Tracheal epithelial cell (primary cell): ENCODE measurements around the gene ZNF485. TPM values are rescaled to one million over a fixed set of nuclear protein-coding genes. Genes with fewer than 3 reads are reported as not detected.

ENCODE experiments used
- total RNA-seq: library from RNA; depleted of rRNA; stranded (reverse); fragments of >200 nt; gene quantifications from 2 replicates; pipeline ENCODE4 v1.2.1, GENCODE V29; 2014

Gene ZNF485
- 5.8 and 6.8 TPM in 2 replicates for total RNA-seq

GRCh38 chr10:43606323-43607198, at the start of gene ZNF485:
Gene ZNF485, plus strand, starts transcription at chr10:43606438. Its CDS starts 613 bp downstream, at chr10:43607051.

DNA sequence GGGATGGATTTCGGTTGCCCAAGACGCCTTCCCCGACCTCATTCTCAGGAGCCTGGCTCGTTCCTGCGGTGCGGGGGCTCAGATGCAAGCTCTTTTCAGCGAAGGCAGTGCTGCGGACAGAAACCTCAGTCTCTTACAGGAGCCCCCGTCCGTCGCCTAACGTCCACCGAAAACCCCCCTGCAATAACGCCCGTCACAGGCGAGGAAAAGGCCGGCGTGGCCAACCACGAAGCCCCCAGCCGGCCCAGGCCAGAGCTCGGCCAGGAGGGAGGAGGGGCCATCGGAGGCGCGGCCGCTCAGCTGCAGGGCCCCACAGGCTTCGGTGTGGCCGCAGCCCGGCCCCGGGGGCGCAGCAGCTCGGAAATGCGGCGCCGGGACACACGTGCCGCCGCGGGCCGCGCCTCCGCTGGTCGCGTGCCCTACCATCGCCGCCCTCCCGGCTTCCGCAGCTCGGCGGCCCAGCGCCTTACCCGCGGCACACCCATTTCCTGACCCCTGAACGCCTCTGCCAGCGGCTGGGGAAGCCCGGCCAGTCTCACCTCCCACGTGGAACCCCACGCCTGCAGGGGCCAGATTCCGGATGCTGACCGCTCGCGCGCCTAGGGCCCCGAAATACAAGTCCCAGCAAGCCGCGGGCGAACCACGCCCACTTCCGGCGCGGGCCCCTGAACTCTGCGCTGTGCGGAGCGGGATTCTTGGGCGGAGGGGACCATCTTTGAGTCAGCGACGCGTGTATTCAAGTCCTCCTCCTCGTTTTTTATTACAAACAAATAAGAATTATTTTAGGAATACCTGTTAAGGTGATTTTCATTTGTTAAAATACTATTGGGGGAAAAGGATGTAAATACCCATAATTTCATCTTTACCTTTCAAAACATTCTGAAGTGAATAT, 32.0 kb upstream of the ZNF485 start, which contains the start of gene ZNF239:
TSS of gene ZNF239 (minus strand) at position 616 of the 892 bp plus-strand sequence. CDS start 16,537 bp downstream, outside the sequence.

DNA sequence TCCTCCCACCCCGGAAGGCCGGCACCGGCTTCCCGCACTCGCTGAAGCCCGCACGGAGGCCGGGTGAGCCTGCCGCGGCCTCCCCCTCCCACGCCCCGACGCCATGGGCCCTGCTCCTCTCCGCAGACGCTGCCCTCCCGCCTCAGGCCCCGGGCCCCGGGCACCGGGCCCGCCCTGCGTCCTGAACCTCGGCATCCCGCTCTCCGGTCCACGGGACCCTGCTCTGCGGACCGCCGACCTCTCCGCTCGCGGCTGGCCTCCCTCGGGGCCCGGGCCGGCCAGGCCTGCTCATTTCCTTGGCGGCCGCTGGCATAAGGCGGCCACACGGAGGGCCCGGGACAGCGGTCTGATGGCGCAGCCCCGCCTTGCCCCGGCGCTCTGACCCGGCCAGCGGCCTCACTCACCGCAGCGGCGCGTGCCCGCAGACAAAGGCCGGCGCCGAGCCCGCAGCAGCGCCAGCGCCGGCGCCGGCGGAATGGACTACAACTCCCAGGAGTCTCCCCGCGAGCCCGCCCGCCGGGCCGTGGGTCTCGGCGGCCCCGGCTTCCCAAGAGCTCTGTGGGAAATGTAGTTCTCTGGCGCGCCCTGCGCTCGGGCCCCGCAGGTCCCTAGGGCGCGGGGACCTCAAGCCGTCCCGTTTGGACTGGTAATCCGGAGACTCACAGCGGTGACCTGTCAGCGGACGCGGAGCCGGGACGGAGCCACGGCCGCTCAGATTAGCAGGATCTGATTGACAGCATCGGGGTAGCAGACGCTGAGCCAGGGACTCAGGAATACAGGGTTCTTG, 42.4 kb downstream of the ZNF485 start, which contains the start of gene ZNF32:
TSS of gene ZNF32 (minus strand) at position 484 of the 787 bp plus-strand sequence. CDS start 2,748 bp downstream, outside the sequence.

Other genes with a start within 250 kb of the ZNF485 start
- not detected in 2 replicates for gene FXYD4, start 234.8 kb upstream of the ZNF485 start, total RNA-seq
- gene HNRNPF, start 197.3 kb upstream of the ZNF485 start, total RNA-seq, result 269 and 280 TPM in 2 replicates
- 0.96 and 2.6 TPM in 2 replicates for gene ZNF487, start 169.3 kb upstream of the ZNF485 start, total RNA-seq
- 1.2 and 1.9 TPM in 2 replicates for gene ZNF239, start 31.8 kb upstream of the ZNF485 start, total RNA-seq
- gene ZNF32, start 42.4 kb downstream of the ZNF485 start, total RNA-seq, result 27.3 and 29.2 TPM in 2 replicates